K562 (cell line): Measurements from ENCODE around the gene PACC1. TPM values are rescaled to one million over a fixed set of nuclear protein-coding genes. Genes with fewer than 3 reads are reported as not detected.

Experiments
- ZBED1 ChIP-seq: IDR thresholded peaks from 2 replicates; pipeline ENCODE4 v1.6.1; 2014
- ZEB2 ChIP-seq: fragments of 450-650 bp; IDR thresholded peaks from 2 replicates; pipeline ENCODE4 v1.6.1; 2016
- polyA plus RNA-seq, 8 experiments: library from polyadenylated mRNA; depleted of rRNA in 4 of 8; stranded (reverse) in 5 of 8; unstranded in 3 of 8; fragments of >200 nt; fragmentation: Nextera tagmentation in 2 of 8; fragmentation: Illumina TruSeq in 1 of 8; extraction: Ambion mirVana in 2 of 8; extraction: Trizol in 1 of 8; gene quantifications; 2 replicates each; pipeline versions ENCODE4 v1.2.1 to v1.2.3, GENCODE V29; 2011 to 2014; ENCODE audit warnings: inconsistent platforms in 1 of 8, missing spikeins in 1 of 8
- total RNA-seq, 7 experiments: library from RNA; depleted of rRNA in 6 of 7; stranded (reverse); fragments of >200 nt in 6 of 7; fragmentation: Illumina TruSeq in 2 of 7; extraction: Trizol in 2 of 7; gene quantifications; 2 replicates each; pipeline versions ENCODE4 v1.2.1 to v1.2.3, GENCODE V29; 2011 to 2021; ENCODE audit warnings: low replicate concordance in 1 of 7
- TF ChIP-seq, protein P1 (sequence below): fragments of 250-450 bp; sonication (Bioruptor Pico); IDR thresholded peaks from 2 replicates; pipeline ENCODE4 v1.5.0; 2022; ENCODE audit warnings: mild to moderate bottlenecking
- TF ChIP-seq, protein P2 (sequence below), 2 experiments: fragments of 150-350 bp in 1 of 2; IDR thresholded peaks; 2 replicates each; pipeline ENCODE4 v1.6.1; 2012 to 2016; ENCODE audit warnings: low read depth in 2 of 2, low read length in 2 of 2, mild to moderate bottlenecking in 1 of 2, moderate library complexity in 1 of 2
- TF ChIP-seq, protein P3 (sequence below): fragments of 450-650 bp; IDR thresholded peaks from 2 replicates; pipeline ENCODE4 v1.6.1; 2017; ENCODE audit warnings: antibody characterized with exemption, mild to moderate bottlenecking
- TF ChIP-seq, protein P4 (sequence below), 2 experiments: fragments of 450-650 bp; IDR thresholded peaks; 2 replicates each; pipeline ENCODE4 v1.6.1; 2016
- TF ChIP-seq, protein P5 (sequence below): fragments of 200-800 bp; sonication (Bioruptor generic); IDR thresholded peaks from 2 replicates; pipeline ENCODE4 v1.6.1; 2016; ENCODE audit warnings: missing genetic modification characterization, missing compliant biosample characterization

PACC1 gene
- total and polyA plus RNA-seq, 9 of the 15 experiments (the other 6 are each of a cell fraction or from before 2014, with no cell fraction given): 7.1 to 19.3 (median 14.9) TPM

DNA sequence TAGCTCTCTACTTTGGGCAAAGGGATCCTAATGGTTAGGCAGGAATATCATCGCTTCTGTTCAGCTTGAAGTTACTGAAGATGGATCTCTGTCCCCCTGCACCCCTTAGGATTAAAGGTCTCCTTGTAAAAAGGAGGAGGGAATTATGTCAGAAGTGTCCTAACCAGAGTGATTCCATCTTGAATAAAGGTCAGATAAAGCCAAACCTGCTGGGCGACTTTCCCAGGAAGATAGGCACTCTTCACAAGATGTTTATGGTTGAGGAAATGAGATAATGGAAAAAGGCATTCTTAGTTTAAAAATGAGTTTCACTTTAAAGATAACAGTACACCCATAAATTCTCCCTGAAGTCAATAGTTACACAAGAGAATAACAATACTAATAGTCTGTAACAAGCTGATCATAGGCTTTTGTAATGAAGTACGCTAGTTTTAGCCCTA is 16.3 kb upstream of the PACC1 start (continued):
- TF ChIP-seq, protein P1, sequence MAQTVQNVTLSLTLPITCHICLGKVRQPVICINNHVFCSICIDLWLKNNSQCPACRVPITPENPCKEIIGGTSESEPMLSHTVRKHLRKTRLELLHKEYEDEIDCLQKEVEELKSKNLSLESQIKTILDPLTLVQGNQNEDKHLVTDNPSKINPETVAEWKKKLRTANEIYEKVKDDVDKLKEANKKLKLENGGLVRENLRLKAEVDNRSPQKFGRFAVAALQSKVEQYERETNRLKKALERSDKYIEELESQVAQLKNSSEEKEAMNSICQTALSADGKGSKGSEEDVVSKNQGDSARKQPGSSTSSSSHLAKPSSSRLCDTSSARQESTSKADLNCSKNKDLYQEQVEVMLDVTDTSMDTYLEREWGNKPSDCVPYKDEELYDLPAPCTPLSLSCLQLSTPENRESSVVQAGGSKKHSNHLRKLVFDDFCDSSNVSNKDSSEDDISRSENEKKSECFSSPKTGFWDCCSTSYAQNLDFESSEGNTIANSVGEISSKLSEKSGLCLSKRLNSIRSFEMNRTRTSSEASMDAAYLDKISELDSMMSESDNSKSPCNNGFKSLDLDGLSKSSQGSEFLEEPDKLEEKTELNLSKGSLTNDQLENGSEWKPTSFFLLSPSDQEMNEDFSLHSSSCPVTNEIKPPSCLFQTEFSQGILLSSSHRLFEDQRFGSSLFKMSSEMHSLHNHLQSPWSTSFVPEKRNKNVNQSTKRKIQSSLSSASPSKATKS (CRISPR knock-in tag): no peak
- TF ChIP-seq, protein P2, sequence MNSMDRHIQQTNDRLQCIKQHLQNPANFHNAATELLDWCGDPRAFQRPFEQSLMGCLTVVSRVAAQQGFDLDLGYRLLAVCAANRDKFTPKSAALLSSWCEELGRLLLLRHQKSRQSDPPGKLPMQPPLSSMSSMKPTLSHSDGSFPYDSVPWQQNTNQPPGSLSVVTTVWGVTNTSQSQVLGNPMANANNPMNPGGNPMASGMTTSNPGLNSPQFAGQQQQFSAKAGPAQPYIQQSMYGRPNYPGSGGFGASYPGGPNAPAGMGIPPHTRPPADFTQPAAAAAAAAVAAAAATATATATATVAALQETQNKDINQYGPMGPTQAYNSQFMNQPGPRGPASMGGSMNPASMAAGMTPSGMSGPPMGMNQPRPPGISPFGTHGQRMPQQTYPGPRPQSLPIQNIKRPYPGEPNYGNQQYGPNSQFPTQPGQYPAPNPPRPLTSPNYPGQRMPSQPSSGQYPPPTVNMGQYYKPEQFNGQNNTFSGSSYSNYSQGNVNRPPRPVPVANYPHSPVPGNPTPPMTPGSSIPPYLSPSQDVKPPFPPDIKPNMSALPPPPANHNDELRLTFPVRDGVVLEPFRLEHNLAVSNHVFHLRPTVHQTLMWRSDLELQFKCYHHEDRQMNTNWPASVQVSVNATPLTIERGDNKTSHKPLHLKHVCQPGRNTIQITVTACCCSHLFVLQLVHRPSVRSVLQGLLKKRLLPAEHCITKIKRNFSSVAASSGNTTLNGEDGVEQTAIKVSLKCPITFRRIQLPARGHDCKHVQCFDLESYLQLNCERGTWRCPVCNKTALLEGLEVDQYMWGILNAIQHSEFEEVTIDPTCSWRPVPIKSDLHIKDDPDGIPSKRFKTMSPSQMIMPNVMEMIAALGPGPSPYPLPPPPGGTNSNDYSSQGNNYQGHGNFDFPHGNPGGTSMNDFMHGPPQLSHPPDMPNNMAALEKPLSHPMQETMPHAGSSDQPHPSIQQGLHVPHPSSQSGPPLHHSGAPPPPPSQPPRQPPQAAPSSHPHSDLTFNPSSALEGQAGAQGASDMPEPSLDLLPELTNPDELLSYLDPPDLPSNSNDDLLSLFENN (IDR thresholded peaks at IDR 0.05; ENCODE audit: low read depth in 2 of 2, low read length in 2 of 2): no peak
- TF ChIP-seq ZBED1 (no peak), ZEB2 (no peak)
- TF ChIP-seq, protein P3, sequence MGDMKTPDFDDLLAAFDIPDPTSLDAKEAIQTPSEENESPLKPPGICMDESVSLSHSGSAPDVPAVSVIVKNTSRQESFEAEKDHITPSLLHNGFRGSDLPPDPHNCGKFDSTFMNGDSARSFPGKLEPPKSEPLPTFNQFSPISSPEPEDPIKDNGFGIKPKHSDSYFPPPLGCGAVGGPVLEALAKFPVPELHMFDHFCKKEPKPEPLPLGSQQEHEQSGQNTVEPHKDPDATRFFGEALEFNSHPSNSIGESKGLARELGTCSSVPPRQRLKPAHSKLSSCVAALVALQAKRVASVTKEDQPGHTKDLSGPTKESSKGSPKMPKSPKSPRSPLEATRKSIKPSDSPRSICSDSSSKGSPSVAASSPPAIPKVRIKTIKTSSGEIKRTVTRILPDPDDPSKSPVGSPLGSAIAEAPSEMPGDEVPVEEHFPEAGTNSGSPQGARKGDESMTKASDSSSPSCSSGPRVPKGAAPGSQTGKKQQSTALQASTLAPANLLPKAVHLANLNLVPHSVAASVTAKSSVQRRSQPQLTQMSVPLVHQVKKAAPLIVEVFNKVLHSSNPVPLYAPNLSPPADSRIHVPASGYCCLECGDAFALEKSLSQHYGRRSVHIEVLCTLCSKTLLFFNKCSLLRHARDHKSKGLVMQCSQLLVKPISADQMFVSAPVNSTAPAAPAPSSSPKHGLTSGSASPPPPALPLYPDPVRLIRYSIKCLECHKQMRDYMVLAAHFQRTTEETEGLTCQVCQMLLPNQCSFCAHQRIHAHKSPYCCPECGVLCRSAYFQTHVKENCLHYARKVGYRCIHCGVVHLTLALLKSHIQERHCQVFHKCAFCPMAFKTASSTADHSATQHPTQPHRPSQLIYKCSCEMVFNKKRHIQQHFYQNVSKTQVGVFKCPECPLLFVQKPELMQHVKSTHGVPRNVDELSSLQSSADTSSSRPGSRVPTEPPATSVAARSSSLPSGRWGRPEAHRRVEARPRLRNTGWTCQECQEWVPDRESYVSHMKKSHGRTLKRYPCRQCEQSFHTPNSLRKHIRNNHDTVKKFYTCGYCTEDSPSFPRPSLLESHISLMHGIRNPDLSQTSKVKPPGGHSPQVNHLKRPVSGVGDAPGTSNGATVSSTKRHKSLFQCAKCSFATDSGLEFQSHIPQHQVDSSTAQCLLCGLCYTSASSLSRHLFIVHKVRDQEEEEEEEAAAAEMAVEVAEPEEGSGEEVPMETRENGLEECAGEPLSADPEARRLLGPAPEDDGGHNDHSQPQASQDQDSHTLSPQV: peak; percentile 98
- TF ChIP-seq, protein P4, sequence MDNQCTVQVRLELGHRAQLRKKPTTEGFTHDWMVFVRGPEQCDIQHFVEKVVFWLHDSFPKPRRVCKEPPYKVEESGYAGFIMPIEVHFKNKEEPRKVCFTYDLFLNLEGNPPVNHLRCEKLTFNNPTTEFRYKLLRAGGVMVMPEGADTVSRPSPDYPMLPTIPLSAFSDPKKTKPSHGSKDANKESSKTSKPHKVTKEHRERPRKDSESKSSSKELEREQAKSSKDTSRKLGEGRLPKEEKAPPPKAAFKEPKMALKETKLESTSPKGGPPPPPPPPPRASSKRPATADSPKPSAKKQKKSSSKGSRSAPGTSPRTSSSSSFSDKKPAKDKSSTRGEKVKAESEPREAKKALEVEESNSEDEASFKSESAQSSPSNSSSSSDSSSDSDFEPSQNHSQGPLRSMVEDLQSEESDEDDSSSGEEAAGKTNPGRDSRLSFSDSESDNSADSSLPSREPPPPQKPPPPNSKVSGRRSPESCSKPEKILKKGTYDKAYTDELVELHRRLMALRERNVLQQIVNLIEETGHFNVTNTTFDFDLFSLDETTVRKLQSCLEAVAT (IDR thresholded peaks at IDR 0.05): no peak
- TF ChIP-seq, protein P5, sequence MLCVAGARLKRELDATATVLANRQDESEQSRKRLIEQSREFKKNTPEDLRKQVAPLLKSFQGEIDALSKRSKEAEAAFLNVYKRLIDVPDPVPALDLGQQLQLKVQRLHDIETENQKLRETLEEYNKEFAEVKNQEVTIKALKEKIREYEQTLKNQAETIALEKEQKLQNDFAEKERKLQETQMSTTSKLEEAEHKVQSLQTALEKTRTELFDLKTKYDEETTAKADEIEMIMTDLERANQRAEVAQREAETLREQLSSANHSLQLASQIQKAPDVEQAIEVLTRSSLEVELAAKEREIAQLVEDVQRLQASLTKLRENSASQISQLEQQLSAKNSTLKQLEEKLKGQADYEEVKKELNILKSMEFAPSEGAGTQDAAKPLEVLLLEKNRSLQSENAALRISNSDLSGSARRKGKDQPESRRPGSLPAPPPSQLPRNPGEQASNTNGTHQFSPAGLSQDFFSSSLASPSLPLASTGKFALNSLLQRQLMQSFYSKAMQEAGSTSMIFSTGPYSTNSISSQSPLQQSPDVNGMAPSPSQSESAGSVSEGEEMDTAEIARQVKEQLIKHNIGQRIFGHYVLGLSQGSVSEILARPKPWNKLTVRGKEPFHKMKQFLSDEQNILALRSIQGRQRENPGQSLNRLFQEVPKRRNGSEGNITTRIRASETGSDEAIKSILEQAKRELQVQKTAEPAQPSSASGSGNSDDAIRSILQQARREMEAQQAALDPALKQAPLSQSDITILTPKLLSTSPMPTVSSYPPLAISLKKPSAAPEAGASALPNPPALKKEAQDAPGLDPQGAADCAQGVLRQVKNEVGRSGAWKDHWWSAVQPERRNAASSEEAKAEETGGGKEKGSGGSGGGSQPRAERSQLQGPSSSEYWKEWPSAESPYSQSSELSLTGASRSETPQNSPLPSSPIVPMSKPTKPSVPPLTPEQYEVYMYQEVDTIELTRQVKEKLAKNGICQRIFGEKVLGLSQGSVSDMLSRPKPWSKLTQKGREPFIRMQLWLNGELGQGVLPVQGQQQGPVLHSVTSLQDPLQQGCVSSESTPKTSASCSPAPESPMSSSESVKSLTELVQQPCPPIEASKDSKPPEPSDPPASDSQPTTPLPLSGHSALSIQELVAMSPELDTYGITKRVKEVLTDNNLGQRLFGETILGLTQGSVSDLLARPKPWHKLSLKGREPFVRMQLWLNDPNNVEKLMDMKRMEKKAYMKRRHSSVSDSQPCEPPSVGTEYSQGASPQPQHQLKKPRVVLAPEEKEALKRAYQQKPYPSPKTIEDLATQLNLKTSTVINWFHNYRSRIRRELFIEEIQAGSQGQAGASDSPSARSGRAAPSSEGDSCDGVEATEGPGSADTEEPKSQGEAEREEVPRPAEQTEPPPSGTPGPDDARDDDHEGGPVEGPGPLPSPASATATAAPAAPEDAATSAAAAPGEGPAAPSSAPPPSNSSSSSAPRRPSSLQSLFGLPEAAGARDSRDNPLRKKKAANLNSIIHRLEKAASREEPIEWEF: peak; percentile 79; the same call in 1 of the 2 replicates
